GM18520 (cell line): ENCODE measurements around the gene OR1L8.
"Not testable (repeated sequence)": the region's sequence is repeated elsewhere in the genome, so short reads cannot be mapped to it uniquely, and the experiment has no call there.

Source experiments
- ATAC-seq: cut with Tn5 transposase; IDR thresholded peaks from one replicate; pipeline ENCODE4 v1.9.1; 2021; ENCODE audit not compliant: unreplicated experiment

OR1L8 gene

GRCh38 chr9:122583284-122583683 is at the start of gene OR1L8:
Gene OR1L8 (minus strand): TSS chr9:122583384. CDS start chr9:122568477, 14,907 bp downstream.
- not testable (repeated sequence) for ATAC-seq

GRCh38 chr9:122619996-122620395 is 36.8 kb upstream of the OR1L8 start:
- ATAC-seq = no peak

GRCh38 chr9:122614362-122614761 is 31.2 kb upstream of the OR1L8 start, which contains the start of gene OR1Q1:
Gene OR1Q1 (plus strand): TSS chr9:122614738. CDS start chr9:122614738, 0 bp downstream.
- ATAC-seq = no peak

GRCh38 chr9:122609804-122610203 is 26.6 kb upstream of the OR1L8 start:
- ATAC-seq = no peak

GRCh38 chr9:122606587-122606986 is 23.4 kb upstream of the OR1L8 start:
- no peak for ATAC-seq

- no peak for ATAC-seq
These were observed 22.5 kb upstream of the OR1L8 start for GRCh38 chr9:122605691-122606090.

GRCh38 chr9:122580360-122580759 is 2.8 kb downstream of the OR1L8 start:
- ATAC-seq = no peak

- ATAC-seq = no peak
These were observed 3.3 kb downstream of the OR1L8 start for GRCh38 chr9:122579874-122580273.

GRCh38 chr9:122572456-122572855 is 10.7 kb downstream of the OR1L8 start:
- ATAC-seq = no peak

GRCh38 chr9:122567901-122568300 is 15.3 kb downstream of the OR1L8 start:
- no peak for ATAC-seq

GRCh38 chr9:122562134-122562760 is 20.9 kb downstream of the OR1L8 start:
- no peak for ATAC-seq

GRCh38 chr9:122561446-122561845 is 21.7 kb downstream of the OR1L8 start:
- no peak for ATAC-seq

GRCh38 chr9:122552812-122553211 is 30.4 kb downstream of the OR1L8 start, which contains the start of gene OR1N2:
Gene OR1N2 (plus strand): TSS chr9:122553112. CDS start chr9:122553212, 100 bp downstream.
- no peak for ATAC-seq

- no peak for ATAC-seq
These were observed 31.8 kb downstream of the OR1L8 start for GRCh38 chr9:122551371-122551770.

- no peak for ATAC-seq
These were observed 37.0 kb downstream of the OR1L8 start for GRCh38 chr9:122546196-122546595.

GRCh38 chr9:122538757-122539156 is 44.4 kb downstream of the OR1L8 start:
- ATAC-seq = no peak

GRCh38 chr9:122537066-122537465 is 46.1 kb downstream of the OR1L8 start:
- ATAC-seq = not testable (repeated sequence)

- ATAC-seq = no peak
These were observed 47.0 kb downstream of the OR1L8 start for GRCh38 chr9:122536134-122536533.

GRCh38 chr9:122531157-122531556 is 52.0 kb downstream of the OR1L8 start:
- ATAC-seq = not testable (repeated sequence)

GRCh38 chr9:122527193-122527592 is 56.0 kb downstream of the OR1L8 start, which contains the start of gene OR1N1:
Gene OR1N1 (minus strand): TSS chr9:122527293. CDS start chr9:122527293, 0 bp downstream.
- no peak for ATAC-seq

GRCh38 chr9:122526602-122527001 is 56.6 kb downstream of the OR1L8 start:
- no peak for ATAC-seq

- ATAC-seq = no peak
These were observed 63.8 kb downstream of the OR1L8 start for GRCh38 chr9:122519376-122519775.

GRCh38 chr9:122518841-122519240 is 64.3 kb downstream of the OR1L8 start, which contains the start of gene OR1J4:
Gene OR1J4 (plus strand): TSS chr9:122519141. CDS start chr9:122519141, 0 bp downstream.
- no peak for ATAC-seq
